ENCODE data around the gene TENT4B. TPM values are rescaled to one million over a fixed set of nuclear protein-coding genes. Genes with fewer than 3 reads are reported as not detected.

Gene TENT4B
- total RNA-seq, 1 experiment from 2014 or later: 28.6 TPM

GRCh38 chr16:50190292-50190691, 37.2 kb downstream of the TENT4B start:
- Histone ChIP-seq H3K4me3 (ENCODE audit: low read depth, low read length) (no peak overlapping the region), H3K27me3 (replicated peaks; ENCODE audit: control insufficient read depth, insufficient read depth, low read length) (no peaks in the 10 kb centered on the region), H3K9me3 (no peaks in the 10 kb centered on the region), H3K36me3 (ENCODE audit: control insufficient read depth, insufficient read depth, low read length) (peaks cover 1% of the 10 kb centered on the region; the same call in 1 of the 2 replicates), H3K4me1 (peaks cover 11% of the 10 kb centered on the region)
- DNase-seq: no peak
- Mint-ChIP-seq H3K4me3 (ENCODE audit: unreplicated experiment) (no peak overlapping the region), H3K4me1 (ENCODE audit: low read depth, unreplicated experiment) (peaks cover 25% of the 10 kb centered on the region), H3K36me3 (ENCODE audit: insufficient read depth, unreplicated experiment) (no peaks in the 10 kb centered on the region), H3K27me3 (ENCODE audit: insufficient read depth, unreplicated experiment) (no peaks in the 10 kb centered on the region), H3K9me3 (ENCODE audit: unreplicated experiment) (no peaks in the 10 kb centered on the region), H3K27ac (ENCODE audit: unreplicated experiment) (no peak overlapping the region)
- CTCF ChIA-PET: interaction anchor here (0.6 to 1.2 kb wide), 2 partner anchors 20 to 215 kb away, joined by 3 read pairs; no protein-coding TSS in a partner anchor
- intact Hi-C loops (cut with micrococcal nuclease; ENCODE audit: unreplicated experiment): no loop called here
- no TSS peak for BruUV-seq (replicated peaks)
- TF ChIP-seq CTCF (IDR thresholded peaks at IDR 0.05; ENCODE audit: insufficient read depth in 1 of 2, low read depth in 1 of 2, low read length in 1 of 2, severe bottlenecking in 1 of 2, unreplicated experiment in 1 of 2): no peak
- POLR2A ChIA-PET: no interaction called here

- no TSS peak for BruUV-seq (replicated peaks)
- ChIA-PET POLR2A (no interaction called here), CTCF (no interaction called here)
- Mint-ChIP-seq H3K36me3 (ENCODE audit: insufficient read depth, unreplicated experiment) (peaks cover 4% of the 10 kb centered on the region), H3K27ac (ENCODE audit: unreplicated experiment) (no peak overlapping the region), H3K4me3 (ENCODE audit: unreplicated experiment) (no peak overlapping the region), H3K9me3 (ENCODE audit: unreplicated experiment) (no peaks in the 10 kb centered on the region), H3K4me1 (ENCODE audit: low read depth, unreplicated experiment) (peaks cover 13% of the 10 kb centered on the region), H3K27me3 (ENCODE audit: insufficient read depth, unreplicated experiment) (no peaks in the 10 kb centered on the region)
- H3K4me1 ChIP-seq: no peaks in the 10 kb centered on the region; the same call in 1 of the 2 replicates
- intact Hi-C loops (cut with micrococcal nuclease; ENCODE audit: unreplicated experiment): no loop called here
- H3K9me3 ChIP-seq: no peaks in the 10 kb centered on the region
- no peaks in the 10 kb centered on the region for H3K36me3 ChIP-seq (ENCODE audit: control insufficient read depth, insufficient read depth, low read length)
- H3K4me3 ChIP-seq (ENCODE audit: low read depth, low read length): no peak overlapping the region
- no peaks in the 10 kb centered on the region for H3K27me3 ChIP-seq (replicated peaks; ENCODE audit: control insufficient read depth, insufficient read depth, low read length)
- TF ChIP-seq CTCF (IDR thresholded peaks at IDR 0.05; ENCODE audit: insufficient read depth in 1 of 2, low read depth in 1 of 2, low read length in 1 of 2, severe bottlenecking in 1 of 2, unreplicated experiment in 1 of 2): no peak
- DNase-seq: no peak
Measured at GRCh38 chr16:50192386-50193050, 39.4 kb downstream of the TENT4B start.

GRCh38 chr16:50193594-50193993, 40.5 kb downstream of the TENT4B start:
- H3K27ac Mint-ChIP-seq (ENCODE audit: unreplicated experiment): no peak overlapping the region
- H3K4me1 Mint-ChIP-seq (ENCODE audit: low read depth, unreplicated experiment): peaks cover 13% of the 10 kb centered on the region
- H3K4me3 Mint-ChIP-seq (ENCODE audit: unreplicated experiment): no peak overlapping the region
- Histone ChIP-seq H3K27me3 (replicated peaks; ENCODE audit: control insufficient read depth, insufficient read depth, low read length) (no peaks in the 10 kb centered on the region), H3K36me3 (ENCODE audit: control insufficient read depth, insufficient read depth, low read length) (no peaks in the 10 kb centered on the region), H3K4me3 (ENCODE audit: low read depth, low read length) (no peak overlapping the region), H3K9me3 (no peaks in the 10 kb centered on the region), H3K4me1 (peaks cover under 1% of the 10 kb centered on the region; the same call in 1 of the 2 replicates)
- no peaks in the 10 kb centered on the region for H3K27me3 Mint-ChIP-seq (ENCODE audit: insufficient read depth, unreplicated experiment)
- DNase-seq: no peak
- H3K36me3 Mint-ChIP-seq (ENCODE audit: insufficient read depth, unreplicated experiment): peaks cover 5% of the 10 kb centered on the region
- intact Hi-C loops (cut with micrococcal nuclease; ENCODE audit: unreplicated experiment): no loop called here
- ChIA-PET POLR2A (no interaction called here), CTCF (no interaction called here)
- no TSS peak for BruUV-seq (replicated peaks)
- no peaks in the 10 kb centered on the region for H3K9me3 Mint-ChIP-seq (ENCODE audit: unreplicated experiment)
- no peak for TF ChIP-seq CTCF (IDR thresholded peaks at IDR 0.05; ENCODE audit: insufficient read depth in 1 of 2, low read depth in 1 of 2, low read length in 1 of 2, severe bottlenecking in 1 of 2, unreplicated experiment in 1 of 2)
